ENCODE results near the gene MFNG.

MFNG gene

GRCh38 chr22:37448516-37449127, 37.6 kb downstream of the MFNG start:
- Histone ChIP-seq H3K4me1 (ENCODE audit: control insufficient read depth in 1 of 2, insufficient read depth in 1 of 2, low read depth in 1 of 2, low read length in 1 of 2) (no peaks in the 10 kb centered on the region), H3K9me3 (no peaks in the 10 kb centered on the region), H3K27me3 (peaks cover 33% of the 10 kb centered on the region), H3K27ac (no peak overlapping the region), H3K4me3 (ENCODE audit: low read depth in 1 of 2, low read length in 1 of 2) (no peak overlapping the region), H3K36me3 (no peaks in the 10 kb centered on the region)
- TF ChIP-seq CTCF (IDR thresholded peaks at IDR 0.05): no peak

GRCh38 chr22:37445501-37445900, 40.7 kb downstream of the MFNG start:
- Histone ChIP-seq H3K4me3 (ENCODE audit: low read depth in 1 of 2, low read length in 1 of 2) (no peak overlapping the region), H3K27ac (no peak overlapping the region), H3K9me3 (no peaks in the 10 kb centered on the region), H3K27me3 (peaks cover 49% of the 10 kb centered on the region), H3K4me1 (ENCODE audit: control insufficient read depth in 1 of 2, insufficient read depth in 1 of 2, low read depth in 1 of 2, low read length in 1 of 2) (peaks cover 0 to 4% of the 10 kb centered on the region in 2 experiments), H3K36me3 (no peaks in the 10 kb centered on the region)
- no peak for TF ChIP-seq CTCF (IDR thresholded peaks at IDR 0.05)

- Histone ChIP-seq H3K4me1 (ENCODE audit: control insufficient read depth in 1 of 2, insufficient read depth in 1 of 2, low read depth in 1 of 2, low read length in 1 of 2) (peaks cover 0 to 4% of the 10 kb centered on the region in 2 experiments), H3K4me3 (ENCODE audit: low read depth in 1 of 2, low read length in 1 of 2) (no peak overlapping the region), H3K9me3 (no peaks in the 10 kb centered on the region), H3K27ac (no peak overlapping the region), H3K36me3 (no peaks in the 10 kb centered on the region), H3K27me3 (peaks cover 54% of the 10 kb centered on the region)
- no peak for TF ChIP-seq CTCF (IDR thresholded peaks at IDR 0.05)
Observed at GRCh38 chr22:37443977-37444376, 42.2 kb downstream of the MFNG start.

- H3K36me3 ChIP-seq: no peaks in the 10 kb centered on the region
- TF ChIP-seq CTCF (IDR thresholded peaks at IDR 0.05): no peak
- H3K4me1 ChIP-seq (ENCODE audit: control insufficient read depth in 1 of 2, insufficient read depth in 1 of 2, low read depth in 1 of 2, low read length in 1 of 2): peaks cover 0 to 4% of the 10 kb centered on the region in 2 experiments
- H3K9me3 ChIP-seq: no peaks in the 10 kb centered on the region
- H3K27ac ChIP-seq: no peak overlapping the region
- H3K27me3 ChIP-seq: peaks cover 58% of the 10 kb centered on the region
- no peak overlapping the region for H3K4me3 ChIP-seq (ENCODE audit: low read depth in 1 of 2, low read length in 1 of 2)
Observed at GRCh38 chr22:37443086-37443485, 43.1 kb downstream of the MFNG start.

- peaks cover 0 to 4% of the 10 kb centered on the region in 2 experiments for H3K4me1 ChIP-seq (ENCODE audit: control insufficient read depth in 1 of 2, insufficient read depth in 1 of 2, low read depth in 1 of 2, low read length in 1 of 2)
- no peak for TF ChIP-seq CTCF (IDR thresholded peaks at IDR 0.05)
- H3K4me3 ChIP-seq (ENCODE audit: low read depth in 1 of 2, low read length in 1 of 2): no peak overlapping the region
- no peaks in the 10 kb centered on the region for H3K36me3 ChIP-seq
- no peaks in the 10 kb centered on the region for H3K9me3 ChIP-seq
- peaks cover 64% of the 10 kb centered on the region for H3K27me3 ChIP-seq
- no peak overlapping the region for H3K27ac ChIP-seq
Observed at GRCh38 chr22:37442537-37442936, 43.6 kb downstream of the MFNG start.
